NCI-H446 treated with DMSO at 0.1 percent for 48 hours (cell line): ENCODE measurements around the gene ERBB3.
"Not testable (repeated sequence)": the region's sequence is repeated elsewhere in the genome, so short reads cannot be mapped to it uniquely, and the experiment has no call there.

Source experiments
- DNase-seq: peaks from one replicate; lab custom pipeline; 2025; lab: John Stamatoyannopoulos, UW

ERBB3 gene

GRCh38 chr12:56079723-56080555 lies at the start of gene ERBB3:
Gene ERBB3 (plus strand): TSS chr12:56080165. CDS start chr12:56080301, 136 bp downstream.
- DNase-seq: peak; percentile 24

DNA sequence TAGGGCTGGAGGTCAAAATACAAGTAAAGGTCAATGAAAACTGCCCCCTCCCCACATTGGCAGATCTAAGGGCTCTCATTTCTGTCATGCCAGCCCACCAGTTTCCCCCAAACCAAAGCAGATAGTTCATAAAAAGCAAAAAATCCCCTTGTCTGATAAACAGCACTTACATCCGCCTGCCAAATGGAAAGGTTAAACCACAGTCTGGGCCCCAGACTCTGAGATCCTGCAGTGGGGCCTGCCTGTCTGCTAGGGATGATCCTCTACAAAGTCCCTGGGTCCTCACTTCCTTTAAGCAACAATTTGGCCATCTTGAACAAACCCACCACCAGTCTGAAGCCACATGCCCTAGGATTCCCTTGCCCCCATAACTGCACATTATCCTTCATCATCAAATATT lies 48.0 kb upstream of the ERBB3 start:
- no peak for DNase-seq

GRCh38 chr12:56034586-56035332 lies 45.2 kb upstream of the ERBB3 start:
- DNase-seq: no peak

- DNase-seq: no peak
Observed at GRCh38 chr12:56037161-56037560, 42.8 kb upstream of the ERBB3 start.

- DNase-seq: no peak
Observed at GRCh38 chr12:56038022-56038655, 41.8 kb upstream of the ERBB3 start.

- no peak for DNase-seq
Observed at GRCh38 chr12:56040151-56040550, 39.8 kb upstream of the ERBB3 start.

GRCh38 chr12:56040963-56041551 lies 38.9 kb upstream of the ERBB3 start:
- no peak for DNase-seq

DNA sequence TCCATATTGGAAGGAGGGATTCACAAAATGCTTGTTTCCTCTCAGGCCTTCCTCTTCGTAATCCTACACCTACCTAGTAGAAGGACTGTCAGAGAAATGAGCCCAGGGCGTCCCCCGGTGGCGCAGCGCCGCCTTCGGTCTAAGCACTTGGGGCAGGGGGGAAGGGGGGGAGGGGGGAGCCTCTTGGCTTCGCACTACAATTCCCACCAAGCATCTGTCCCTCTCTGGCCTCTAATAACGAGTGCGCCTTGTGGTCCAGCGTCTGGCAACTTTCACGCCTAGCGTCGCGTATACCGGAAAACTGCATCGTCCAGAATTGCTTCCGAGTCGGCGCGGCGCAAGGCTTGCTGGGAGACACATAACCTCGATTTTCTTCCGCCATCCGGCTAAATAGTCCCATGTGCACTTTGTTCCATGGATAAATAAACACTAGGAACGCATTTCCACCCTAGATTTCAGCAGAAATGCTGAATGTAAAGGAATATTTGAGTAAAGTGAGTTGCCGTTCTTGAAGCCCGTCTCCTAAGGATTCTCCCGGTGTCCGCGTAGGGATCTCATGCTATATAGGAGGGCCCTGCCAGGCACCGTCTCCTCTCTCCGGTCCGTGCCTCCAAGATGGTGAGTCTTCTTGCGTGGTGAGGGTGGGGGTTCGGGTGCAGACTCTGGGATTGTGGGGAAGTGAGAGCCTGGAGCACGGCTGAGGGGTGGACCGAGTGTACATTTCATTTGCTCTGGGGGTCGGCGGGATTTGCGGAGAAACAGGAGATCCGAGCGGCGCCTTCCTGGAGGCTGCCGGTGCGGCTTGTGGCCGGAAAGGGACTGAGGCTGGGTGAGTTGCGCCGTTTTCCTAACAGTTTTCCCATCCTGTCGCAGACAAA lies 38.2 kb upstream of the ERBB3 start, which contains the start of gene RPS26:
Gene RPS26 (plus strand): TSS at position 367 of the 878 bp plus-strand sequence. CDS start 249 bp downstream, at position 616.
- peak; percentile 99 for DNase-seq

GRCh38 chr12:56042430-56042813 lies 37.5 kb upstream of the ERBB3 start:
- DNase-seq: not testable (repeated sequence)

GRCh38 chr12:56042843-56043242 lies 37.1 kb upstream of the ERBB3 start:
- DNase-seq: no peak

DNA sequence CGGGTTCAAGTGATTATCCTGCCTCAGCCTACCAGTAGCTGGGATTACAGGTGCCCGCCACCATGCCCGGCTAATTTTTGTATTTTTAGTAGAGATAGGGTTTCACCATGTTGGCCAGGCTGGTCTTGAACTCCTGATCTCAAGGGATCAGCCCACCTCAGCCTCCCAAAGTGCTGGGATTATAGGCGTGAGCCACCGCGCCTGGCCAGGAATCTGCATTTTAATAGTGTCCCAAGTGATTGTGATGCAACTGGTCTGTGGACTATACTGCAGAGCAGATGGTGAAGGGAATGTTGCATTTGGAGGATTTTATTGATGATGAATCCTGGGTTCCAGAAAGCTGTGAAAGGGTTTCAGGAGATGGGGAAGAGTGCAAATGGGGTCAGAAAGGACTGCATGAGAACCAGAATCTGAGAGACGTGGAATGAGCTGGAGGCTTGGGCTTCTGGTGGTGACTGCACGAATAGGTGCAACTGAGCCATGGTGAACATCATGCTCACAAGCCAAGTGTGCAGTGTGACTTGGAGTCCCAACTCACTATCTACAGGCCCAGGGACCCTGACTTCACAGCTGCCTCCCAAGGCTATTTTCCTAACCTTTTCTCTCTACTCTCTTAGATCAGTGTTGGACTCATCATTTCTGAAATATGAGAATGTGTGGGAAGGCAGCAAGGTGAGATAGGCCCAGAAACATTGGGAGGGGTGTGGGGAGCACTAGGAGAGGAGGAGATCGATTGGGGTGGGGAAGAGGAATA lies 33.8 kb upstream of the ERBB3 start:
- no peak for DNase-seq

DNA sequence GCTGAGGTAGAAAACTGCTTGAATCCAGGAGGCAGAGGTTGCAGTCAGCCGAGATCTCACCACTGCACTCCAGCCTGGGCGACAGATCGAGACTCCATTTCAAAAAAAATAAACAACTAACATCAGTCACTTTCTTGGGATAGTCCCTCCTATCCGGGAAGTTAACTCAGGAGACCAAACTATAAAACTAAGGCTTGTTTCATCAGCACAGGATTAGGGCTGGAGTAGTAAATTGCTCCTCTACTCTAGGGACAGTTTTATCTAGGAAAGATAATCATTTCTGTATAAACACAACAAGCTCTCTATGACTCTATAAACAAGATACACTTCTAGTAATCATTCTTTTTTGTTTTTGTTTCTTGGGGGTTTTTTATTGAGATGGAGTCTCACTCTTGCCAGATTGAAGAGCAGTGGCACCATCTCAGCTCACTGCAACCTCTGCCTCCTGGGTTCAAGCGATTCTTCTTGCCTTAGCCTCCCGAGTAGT lies 26.5 kb upstream of the ERBB3 start:
- no peak for DNase-seq

- not testable (repeated sequence) for DNase-seq
Observed at GRCh38 chr12:56059964-56060363, 20.0 kb upstream of the ERBB3 start.

- no peak for DNase-seq
Observed at GRCh38 chr12:56061982-56062381, 18.0 kb upstream of the ERBB3 start.

DNA sequence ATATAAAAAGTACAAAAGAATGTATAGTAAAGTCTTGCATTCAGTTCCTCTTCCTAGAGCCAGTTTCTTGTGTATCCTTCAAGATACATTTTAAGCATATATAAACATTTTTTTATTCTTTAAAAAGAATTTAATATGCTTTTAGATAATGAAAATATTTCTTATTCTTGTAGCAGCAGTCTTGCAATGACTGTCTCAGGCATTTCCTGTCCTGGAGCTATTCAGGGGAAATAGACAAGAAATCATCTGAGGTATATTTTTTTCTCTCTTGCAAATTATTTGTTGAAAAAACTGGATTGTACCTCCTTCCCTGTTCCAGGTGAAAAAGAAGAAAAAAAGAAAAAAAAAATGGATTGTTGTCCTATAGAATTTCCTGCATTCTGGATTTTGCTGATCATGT lies 17.0 kb upstream of the ERBB3 start:
- DNase-seq: no peak

DNA sequence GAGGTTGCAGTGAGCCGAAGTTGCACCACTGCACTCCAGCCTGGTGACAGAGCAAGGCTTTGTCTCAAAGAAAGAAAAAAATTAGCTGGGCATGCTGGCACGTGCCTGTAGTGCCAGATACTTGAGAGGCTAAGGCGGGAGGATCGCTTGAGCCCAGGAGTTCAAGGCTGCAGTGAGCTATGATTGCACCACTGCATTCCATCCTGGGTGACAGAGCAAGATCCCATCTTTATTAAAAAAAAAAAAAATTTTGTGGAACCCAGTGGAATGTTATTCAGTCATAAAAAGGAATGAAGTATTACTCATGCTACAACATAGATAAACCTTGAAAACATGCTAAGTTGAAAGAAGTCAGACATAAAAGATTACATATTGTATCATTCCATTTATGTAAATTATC lies 8.3 kb upstream of the ERBB3 start:
- no peak for DNase-seq

DNA sequence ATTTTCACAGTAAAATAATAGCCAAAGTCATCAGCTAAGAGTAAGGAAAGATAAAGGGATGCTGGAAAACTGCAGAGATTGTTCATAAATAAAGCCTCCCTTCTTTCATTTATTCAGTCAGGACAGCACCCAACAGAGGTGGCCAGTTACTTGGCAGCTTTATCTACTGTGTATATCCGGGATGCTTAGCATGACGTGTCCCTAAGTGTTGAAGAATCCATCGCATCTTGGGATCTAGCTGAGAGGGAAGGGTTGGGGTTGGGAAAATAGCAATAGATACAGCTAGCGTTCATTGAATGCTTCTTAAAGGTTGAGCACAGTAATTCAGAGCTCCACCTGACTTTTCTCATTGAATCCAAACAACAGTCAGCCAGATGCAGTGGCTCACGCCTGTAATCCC lies 5.6 kb upstream of the ERBB3 start:
- no peak for DNase-seq

DNA sequence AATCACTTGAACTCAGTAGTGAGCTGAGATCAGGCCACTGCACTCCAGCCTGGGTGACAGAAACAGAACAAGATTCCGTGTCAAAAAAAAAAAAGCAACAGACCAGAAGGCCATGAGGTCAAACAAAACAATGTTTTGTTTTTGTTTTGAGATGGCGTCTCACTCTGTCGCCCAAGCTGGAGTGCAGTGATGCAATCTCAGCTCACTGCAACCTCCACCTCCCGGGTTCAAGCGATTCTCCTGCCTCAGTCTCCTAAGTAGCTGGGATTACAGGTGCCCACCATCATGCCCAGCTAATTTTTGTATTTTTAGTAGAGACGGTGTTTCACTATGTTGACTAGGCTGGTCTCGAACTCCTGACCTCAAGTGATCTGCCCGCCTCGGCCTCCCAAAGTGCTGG lies 2.0 kb upstream of the ERBB3 start:
- DNase-seq: not testable (repeated sequence)

- DNase-seq: no peak
Observed at GRCh38 chr12:56078427-56078826, 1.5 kb upstream of the ERBB3 start.
